Testis (tissue), 3 donors: ENCODE measurements around the gene MED27. TPM values are rescaled to one million over a fixed set of nuclear protein-coding genes. Genes with fewer than 3 reads are reported as not detected.

Experiments used
- DNase-seq: peaks from one replicate; pipeline ENCODE4 v3.0.0-alpha.2; 2019
- H3K27ac ChIP-seq, 2 donors: fragments of 200-600 bp; sonication (generic); one replicate each; pipeline ENCODE4 v1.5.1; 2019
- H3K27me3 ChIP-seq: fragments of 200-600 bp; sonication (generic); one replicate; pipeline ENCODE4 v1.5.1; 2019
- H3K36me3 ChIP-seq: fragments of 200-600 bp; sonication (generic); one replicate; pipeline ENCODE4 v1.5.1; 2017; ENCODE audit warnings: low read depth; ENCODE audit errors: missing control alignments
- H3K4me1 ChIP-seq: fragments of 200-600 bp; sonication (generic); one replicate; pipeline ENCODE4 v1.5.1; 2019
- H3K4me3 ChIP-seq, 2 donors: fragments of 200-600 bp; sonication (generic); one replicate each; pipeline ENCODE4 v1.5.1; 2017 to 2019
- H3K9me3 ChIP-seq: fragments of 200-600 bp; sonication (generic); one replicate; pipeline ENCODE4 v1.5.1; 2017
- CTCF ChIP-seq, 3 experiments: fragments of 450-650 bp in 2 of 3; fragments of 200-600 bp in 1 of 3; sonication (generic) in 1 of 3; IDR thresholded peaks; one replicate each; pipeline ENCODE4 v1.5.1; 2016 to 2019; ENCODE audit warnings: antibody characterized with exemption in 3 of 3, mild to moderate bottlenecking in 2 of 3, moderate library complexity in 1 of 3
- POLR2A ChIP-seq: fragments of 450-650 bp; IDR thresholded peaks from one replicate; pipeline ENCODE4 v1.6.1; 2017; ENCODE audit warnings: antibody characterized with exemption, mild to moderate bottlenecking, moderate library complexity
- WGBS, 2 donors: methylation state at CpG; one replicate each; pipeline ENCODE4 v1.1.5; 2018; 5-methylcytosine and 5-hydroxymethylcytosine counted together
- intact Hi-C: fragments of 100-400 bp; cut with DNase I; formaldehyde crosslinking; loops from one replicate; pipeline ENCODE4 v1.15.1; 2023; ENCODE audit warnings: low total_unique reads
- polyA plus RNA-seq: library from polyadenylated mRNA; stranded (reverse); fragments of 350-450 nt; fragmentation: Illumina TruSeq; extraction: RNeasy Lipid Tissue Mini Kit (QIAGEN cat#74804); gene quantifications from one replicate; pipeline ENCODE4 v1.2.3, GENCODE V29; 2014; ENCODE audit warnings: low read depth, low replicate concordance; ENCODE audit not compliant: insufficient read depth
- total RNA-seq, 2 donors: library from RNA; depleted of rRNA; stranded (reverse); fragments of >200 nt; gene quantifications; one replicate each; pipeline ENCODE4 v1.2.3, GENCODE V29; 2016

The MED27 gene
- total and polyA plus RNA-seq, 3 donors from 2014 or later = 30.7 to 45.0 (median 33.7) TPM

- intact Hi-C loops = no loop called here
- Histone ChIP-seq H3K4me1 (no peaks in the 10 kb centered on the region), H3K27me3 (no peaks in the 10 kb centered on the region), H3K9me3 (no peaks in the 10 kb centered on the region), H3K36me3 (no peaks in the 10 kb centered on the region), H3K27ac (no peak overlapping the region), H3K4me3 (no peak overlapping the region)
- TF ChIP-seq CTCF (IDR thresholded peaks at IDR 0.05) (no peak), POLR2A (no peak)
- DNase-seq = no peak
- WGBS, 2 donors = 58 to 76% methylated on average over 5 of the region's 5 CpGs
Measured at GRCh38 chr9:132032238-132032950, 47.3 kb downstream of the MED27 start.

GRCh38 chr9:132031467-132032237 lies 48.0 kb downstream of the MED27 start:
- no peaks in the 10 kb centered on the region for H3K36me3 ChIP-seq
- no peak overlapping the region for H3K4me3 ChIP-seq
- H3K4me1 ChIP-seq = no peaks in the 10 kb centered on the region
- no peak for DNase-seq
- no peaks in the 10 kb centered on the region for H3K27me3 ChIP-seq
- H3K9me3 ChIP-seq = no peaks in the 10 kb centered on the region
- intact Hi-C loops = no loop called here
- no peak for TF ChIP-seq CTCF (IDR thresholded peaks at IDR 0.05)
- no peak for TF ChIP-seq POLR2A
- WGBS, 2 donors = 87 to 90% methylated on average over 10 of the region's 10 CpGs
- H3K27ac ChIP-seq = no peak overlapping the region

GRCh38 chr9:132030626-132031325 lies 48.9 kb downstream of the MED27 start:
- DNase-seq = no peak
- Histone ChIP-seq H3K4me1 (no peaks in the 10 kb centered on the region), H3K27me3 (no peaks in the 10 kb centered on the region), H3K27ac (no peak overlapping the region), H3K36me3 (no peaks in the 10 kb centered on the region), H3K9me3 (no peaks in the 10 kb centered on the region), H3K4me3 (no peak overlapping the region)
- TF ChIP-seq POLR2A (no peak), CTCF (IDR thresholded peaks at IDR 0.05) (no peak)
- WGBS, 2 donors = 75 to 87% methylated on average over 3 of the region's 3 CpGs
- intact Hi-C loops = no loop called here

- Histone ChIP-seq H3K9me3 (no peaks in the 10 kb centered on the region), H3K36me3 (no peaks in the 10 kb centered on the region), H3K4me3 (no peak overlapping the region), H3K27ac (no peak overlapping the region), H3K4me1 (no peaks in the 10 kb centered on the region), H3K27me3 (no peaks in the 10 kb centered on the region)
- no peak for TF ChIP-seq POLR2A
- no peak for TF ChIP-seq CTCF (IDR thresholded peaks at IDR 0.05)
- intact Hi-C loops = no loop called here
- 94 to 99% methylated on average over 7 of the region's 7 CpGs for WGBS, 2 donors
- no peak for DNase-seq
Measured at GRCh38 chr9:132027752-132028663, 51.7 kb downstream of the MED27 start.
